GM12891 (cell line): ENCODE results near the gene CFAP100.

Experiments
- PAX5 ChIP-seq: IDR thresholded peaks from 2 replicates; pipeline ENCODE4 v1.6.1; 2011; ENCODE audit warnings: low read length, moderate library complexity, mild to moderate bottlenecking; ENCODE audit not compliant: insufficient read depth, severe bottlenecking
- POLR2A ChIP-seq: IDR thresholded peaks from 2 replicates; pipeline ENCODE4 v1.6.1; 2011; ENCODE audit warnings: low read depth, low read length, control low read depth
- POLR2AphosphoS5 ChIP-seq: IDR thresholded peaks from 2 replicates; pipeline ENCODE4 v1.6.1; 2011; ENCODE audit warnings: low read depth, low read length, control low read depth
- POU2F2 ChIP-seq: IDR thresholded peaks from 2 replicates; pipeline ENCODE4 v1.6.1; 2011; ENCODE audit warnings: low read depth, mild to moderate bottlenecking, control low read depth, low read length, moderate library complexity
- SPI1 ChIP-seq: IDR thresholded peaks from 2 replicates; pipeline ENCODE4 v1.6.1; 2011; ENCODE audit warnings: low read depth, low read length, control low read depth
- TAF1 ChIP-seq: IDR thresholded peaks from 2 replicates; pipeline ENCODE4 v1.6.1; 2011; ENCODE audit warnings: low read depth, low read length, control low read depth

GRCh38 chr3:126402666-126403302, 8.1 kb downstream of the CFAP100 start:
- TF ChIP-seq POLR2A (no peak), POLR2AphosphoS5 (no peak), TAF1 (no peak), SPI1 (no peak), POU2F2 (no peak), PAX5 (no peak)
